ENCODE results near the gene RAX.

GRCh38 chr18:59274533-59274928, 1.3 kb upstream of the RAX start:
- no peak for TF ChIP-seq NFE2L2 (IDR thresholded peaks at IDR 0.05; ENCODE audit: low read depth, low read length)
- TF ChIP-seq, protein P1, sequence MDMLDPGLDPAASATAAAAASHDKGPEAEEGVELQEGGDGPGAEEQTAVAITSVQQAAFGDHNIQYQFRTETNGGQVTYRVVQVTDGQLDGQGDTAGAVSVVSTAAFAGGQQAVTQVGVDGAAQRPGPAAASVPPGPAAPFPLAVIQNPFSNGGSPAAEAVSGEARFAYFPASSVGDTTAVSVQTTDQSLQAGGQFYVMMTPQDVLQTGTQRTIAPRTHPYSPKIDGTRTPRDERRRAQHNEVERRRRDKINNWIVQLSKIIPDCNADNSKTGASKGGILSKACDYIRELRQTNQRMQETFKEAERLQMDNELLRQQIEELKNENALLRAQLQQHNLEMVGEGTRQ (IDR thresholded peaks at IDR 0.05; ENCODE audit: low read depth, low read length), result no peak
- TF ChIP-seq CTCF (conservative IDR thresholded peaks at IDR 0.05; ENCODE audit: low read depth, low read length), result no peak
- no peak for TF ChIP-seq POLR2A (IDR thresholded peaks at IDR 0.05; ENCODE audit: low read depth, low read length)
- no peak for TF ChIP-seq RCOR1 (IDR thresholded peaks at IDR 0.05; ENCODE audit: insufficient replicate concordance, low read length)
- no peak for TF ChIP-seq CHD1 (IDR thresholded peaks at IDR 0.05; ENCODE audit: low read depth, low read length)
- no peak for TF ChIP-seq RAD21 (IDR thresholded peaks at IDR 0.05; ENCODE audit: low read length)
- no peak for TF ChIP-seq BHLHE40 (IDR thresholded peaks at IDR 0.05; ENCODE audit: low read depth, low read length)
- TF ChIP-seq SMC3 (IDR thresholded peaks at IDR 0.05; ENCODE audit: low read depth, low read length), result no peak
- TF ChIP-seq CEBPB (IDR thresholded peaks at IDR 0.05; ENCODE audit: low read depth, low read length), result no peak
- no peak for TF ChIP-seq RFX5 (IDR thresholded peaks at IDR 0.05; ENCODE audit: low read depth, low read length)
- no peak for TF ChIP-seq MXI1 (IDR thresholded peaks at IDR 0.05; ENCODE audit: borderline replicate concordance, low read depth, low read length)

Measured in IMR-90 (cell line).